Mesothelial cell of epicardium (in vitro differentiated cells): ENCODE measurements around the gene PLA2G4D. TPM values are rescaled to one million over a fixed set of nuclear protein-coding genes. Genes with fewer than 3 reads are reported as not detected.
"Not testable (repeated sequence)": the region's sequence is repeated elsewhere in the genome, so short reads cannot be mapped to it uniquely, and the experiment has no call there.

Experiments
- DNase-seq, 2 experiments: peaks; one replicate each; pipeline ENCODE4 v3.0.0; 2021; ENCODE audit warnings: low spot score in 2 of 2; ENCODE audit not compliant: unreplicated experiment in 2 of 2
- H3K27ac Mint-ChIP-seq: 2 replicates; pipeline ENCODE4 v1.8.0; 2021; ENCODE audit warnings: mixed read lengths
- H3K27me3 Mint-ChIP-seq: 2 replicates; pipeline ENCODE4 v1.8.0; 2021; ENCODE audit warnings: low read depth, mixed read lengths
- H3K36me3 Mint-ChIP-seq: 2 replicates; pipeline ENCODE4 v1.8.0; 2021; ENCODE audit warnings: mixed read lengths
- H3K4me1 Mint-ChIP-seq: 2 replicates; pipeline ENCODE4 v1.8.0; 2021; ENCODE audit warnings: mixed read lengths
- H3K4me3 Mint-ChIP-seq: 2 replicates; pipeline ENCODE4 v1.8.0; 2021; ENCODE audit warnings: mild to moderate bottlenecking, moderate library complexity, mixed read lengths
- H3K9me3 Mint-ChIP-seq: 2 replicates; pipeline ENCODE4 v1.8.0; 2021; ENCODE audit warnings: mixed read lengths
- CTCF ChIP-seq: fragments of 200-600 bp; sonication (generic); IDR thresholded peaks from one replicate; pipeline ENCODE4 v1.5.0; 2021; ENCODE audit warnings: antibody characterized with exemption; ENCODE audit not compliant: unreplicated experiment
- total RNA-seq: library from RNA; stranded (reverse); gene quantifications from 3 replicates; pipeline ENCODE4 v1.2.1, GENCODE V29; 2021

Gene PLA2G4D
- total RNA-seq, 1 donor from 2014 or later: not detected

GRCh38 chr15:42093966-42094365 lies 396 bp downstream of the PLA2G4D start:
- peaks cover 31% of the 10 kb centered on the region for H3K4me1 Mint-ChIP-seq
- H3K9me3 Mint-ChIP-seq: no peaks in the 10 kb centered on the region
- no peak overlapping the region for H3K27ac Mint-ChIP-seq
- H3K36me3 Mint-ChIP-seq: no peaks in the 10 kb centered on the region
- no peak for TF ChIP-seq CTCF
- no peak overlapping the region for H3K4me3 Mint-ChIP-seq
- peaks cover 52% of the 10 kb centered on the region for H3K27me3 Mint-ChIP-seq
- no peak for DNase-seq

GRCh38 chr15:42092398-42093318 lies 1.7 kb downstream of the PLA2G4D start:
- TF ChIP-seq CTCF: no peak
- H3K27me3 Mint-ChIP-seq: peaks cover 54% of the 10 kb centered on the region
- no peak overlapping the region for H3K4me3 Mint-ChIP-seq
- H3K36me3 Mint-ChIP-seq: no peaks in the 10 kb centered on the region
- peaks cover 31% of the 10 kb centered on the region for H3K4me1 Mint-ChIP-seq
- no peaks in the 10 kb centered on the region for H3K9me3 Mint-ChIP-seq
- no peak overlapping the region for H3K27ac Mint-ChIP-seq
- no peak for DNase-seq

GRCh38 chr15:42091753-42092397 lies 2.5 kb downstream of the PLA2G4D start:
- not testable (repeated sequence) for H3K27ac Mint-ChIP-seq, H3K36me3 Mint-ChIP-seq, H3K9me3 Mint-ChIP-seq, DNase-seq, H3K4me3 Mint-ChIP-seq
- peaks cover 54% of the 10 kb centered on the region for H3K27me3 Mint-ChIP-seq
- peaks cover 31% of the 10 kb centered on the region for H3K4me1 Mint-ChIP-seq

- H3K27ac Mint-ChIP-seq: no peak overlapping the region
- H3K4me1 Mint-ChIP-seq: peaks cover 31% of the 10 kb centered on the region
- no peak for DNase-seq
- H3K36me3 Mint-ChIP-seq: no peaks in the 10 kb centered on the region
- H3K4me3 Mint-ChIP-seq: no peak overlapping the region
- H3K27me3 Mint-ChIP-seq: peaks cover 57% of the 10 kb centered on the region
- TF ChIP-seq CTCF: no peak
- H3K9me3 Mint-ChIP-seq: no peaks in the 10 kb centered on the region
These were observed 3.6 kb downstream of the PLA2G4D start for GRCh38 chr15:42090781-42091180.

GRCh38 chr15:42090370-42090769 lies 4.0 kb downstream of the PLA2G4D start:
- H3K4me1 Mint-ChIP-seq: peaks cover 31% of the 10 kb centered on the region
- no peak overlapping the region for H3K27ac Mint-ChIP-seq
- H3K27me3 Mint-ChIP-seq: peaks cover 61% of the 10 kb centered on the region
- TF ChIP-seq CTCF: no peak
- DNase-seq: no peak
- H3K9me3 Mint-ChIP-seq: no peaks in the 10 kb centered on the region
- H3K36me3 Mint-ChIP-seq: no peaks in the 10 kb centered on the region
- H3K4me3 Mint-ChIP-seq: no peak overlapping the region

GRCh38 chr15:42089942-42090341 lies 4.4 kb downstream of the PLA2G4D start:
- H3K27ac Mint-ChIP-seq: no peak overlapping the region
- H3K27me3 Mint-ChIP-seq: peaks cover 66% of the 10 kb centered on the region
- peaks cover 31% of the 10 kb centered on the region for H3K4me1 Mint-ChIP-seq
- no peaks in the 10 kb centered on the region for H3K9me3 Mint-ChIP-seq
- no peaks in the 10 kb centered on the region for H3K36me3 Mint-ChIP-seq
- no peak overlapping the region for H3K4me3 Mint-ChIP-seq
- no peak for TF ChIP-seq CTCF
- DNase-seq: no peak
